Naive thymus-derived CD4-positive, alpha-beta T cell (primary cell): ENCODE measurements around the gene MYEOV. TPM values are rescaled to one million over a fixed set of nuclear protein-coding genes. Genes with fewer than 3 reads are reported as not detected.

Experiments used
- ATAC-seq: fragments of 150-1000 bp; cut with Tn5 transposase; 2 replicates; pipeline ENCODE4 v1.10.0; 2021; ENCODE audit warnings: mild to moderate bottlenecking, moderate library complexity
- CTCF ChIA-PET: fragments of 350-600 bp; sonication (Branson Sonifier 250); formaldehyde crosslinking; loops from one replicate; lab custom pipeline; 2021; ENCODE audit warnings: antibody characterized with exemption; lab: Charles Lee
- POLR2A ChIA-PET: fragments of 350-600 bp; sonication (Branson Sonifier 250); formaldehyde crosslinking; loops from one replicate; lab custom pipeline; 2021; ENCODE audit warnings: antibody characterized with exemption, inconsistent platforms; lab: Charles Lee
- DNase-seq, 9 donors: peaks; one replicate each; pipeline versions ENCODE4 v3.0.0 to v3.0.0-alpha.2; 2020 to 2022; ENCODE audit warnings: mixed read lengths in 1 of 9
- H3K27ac ChIP-seq: one replicate; pipeline ENCODE4 v1.7.0; 2013; ENCODE audit warnings: mild to moderate bottlenecking, low read depth, low read length, moderate library complexity
- H3K27me3 ChIP-seq, 2 donors: one replicate each; pipeline ENCODE4 v1.7.0; 2013; ENCODE audit warnings: low read length in 2 of 2, mild to moderate bottlenecking in 2 of 2, moderate library complexity in 2 of 2; ENCODE audit not compliant: control insufficient read depth in 2 of 2, insufficient read depth in 2 of 2
- H3K36me3 ChIP-seq, 3 experiments: 1 replicate in 2 of 3; 2 replicates in 1 of 3; pipeline ENCODE4 v1.7.0; 2013; ENCODE audit warnings: low read length in 3 of 3, mild to moderate bottlenecking in 3 of 3, moderate library complexity in 1 of 3; ENCODE audit not compliant: insufficient read depth in 3 of 3, control insufficient read depth in 2 of 3
- H3K4me1 ChIP-seq, 2 donors: one replicate each; pipeline ENCODE4 v1.7.0; 2013; ENCODE audit warnings: low read length in 2 of 2, mild to moderate bottlenecking in 2 of 2, moderate library complexity in 1 of 2; ENCODE audit not compliant: control insufficient read depth in 2 of 2, insufficient read depth in 2 of 2
- H3K4me3 ChIP-seq: 2 replicates; pipeline ENCODE4 v1.7.0; 2013; ENCODE audit warnings: mild to moderate bottlenecking, low read length
- H3K9me3 ChIP-seq, 3 experiments: 1 replicate in 2 of 3; 2 replicates in 1 of 3; pipeline ENCODE4 v1.7.0; 2013; ENCODE audit warnings: low read length in 3 of 3; ENCODE audit not compliant: control insufficient read depth in 2 of 3
- H3K27ac Mint-ChIP-seq, 9 donors: one replicate each; pipeline ENCODE4 v1.8.0; 2020 to 2022; ENCODE audit warnings: mixed read lengths in 9 of 9, mild to moderate bottlenecking in 8 of 9, moderate library complexity in 5 of 9, inconsistent platforms in 2 of 9
- H3K27me3 Mint-ChIP-seq, 5 donors: one replicate each; pipeline ENCODE4 v1.8.0; 2021 to 2022; ENCODE audit warnings: mixed read lengths in 5 of 5, mild to moderate bottlenecking in 1 of 5
- H3K36me3 Mint-ChIP-seq, 5 donors: one replicate each; pipeline ENCODE4 v1.8.0; 2020 to 2022; ENCODE audit warnings: mixed read lengths in 5 of 5, mild to moderate bottlenecking in 3 of 5, inconsistent platforms in 1 of 5
- H3K4me1 Mint-ChIP-seq, 7 donors: one replicate each; pipeline ENCODE4 v1.8.0; 2020 to 2022; ENCODE audit warnings: mixed read lengths in 7 of 7, mild to moderate bottlenecking in 3 of 7, inconsistent platforms in 1 of 7
- H3K4me3 Mint-ChIP-seq, 10 donors: one replicate each; pipeline ENCODE4 v1.8.0; 2020 to 2022; ENCODE audit warnings: mild to moderate bottlenecking in 10 of 10, mixed read lengths in 10 of 10, moderate library complexity in 6 of 10, inconsistent platforms in 2 of 10
- H3K9me3 Mint-ChIP-seq, 11 donors: one replicate each; pipeline ENCODE4 v1.8.0; 2020 to 2022; ENCODE audit warnings: mixed read lengths in 11 of 11, mild to moderate bottlenecking in 4 of 11, inconsistent platforms in 1 of 11, moderate library complexity in 1 of 11
- intact Hi-C, 2 donors: fragments of 100-400 bp; cut with micrococcal nuclease; formaldehyde crosslinking; loops; one replicate each; pipeline ENCODE4 v1.15.1; 2023
- polyA plus RNA-seq, 2 donors: library from polyadenylated mRNA; unstranded; fragments of 300-500 nt; fragmentation: Illumina TruSeq; gene quantifications; one replicate each; pipeline ENCODE4 v1.2.3, GENCODE V29; 2021
- total RNA-seq, 6 experiments: library from RNA in 5 of 6; stranded (reverse) in 5 of 6; gene quantifications; 1 replicate in 5 of 6; 2 replicates in 1 of 6; pipeline ENCODE4 v1.2.3 and lab custom pipeline; 2021 to 2026

The MYEOV gene
- total and polyA plus RNA-seq, 7 experiments from 2014 or later: 0.20 to 0.32 TPM; not detected in 5

- ATAC-seq (no peak), DNase-seq (no peak)
- no peaks in the 10 kb centered on the region for H3K9me3 ChIP-seq
- no peaks in the 10 kb centered on the region for H3K36me3 ChIP-seq
- H3K27me3 ChIP-seq: no peaks in the 10 kb centered on the region
- intact Hi-C loops: no loop called here
- peak overlapping the region in 1 of 9 donors; percentile 26 for H3K27ac Mint-ChIP-seq
- peaks cover 0 to 13% (median 3%) of the 10 kb centered on the region in 5 donors for H3K27me3 Mint-ChIP-seq
- no peak overlapping the region for H3K4me3 Mint-ChIP-seq
- H3K4me3 ChIP-seq: no peak overlapping the region
- H3K4me1 ChIP-seq: no peaks in the 10 kb centered on the region
- POLR2A ChIA-PET: no interaction called here
- CTCF ChIA-PET: no interaction called here
- no peak overlapping the region for H3K27ac ChIP-seq
- peaks cover 0 to 7% (median 1%) of the 10 kb centered on the region in 5 donors for H3K36me3 Mint-ChIP-seq
- H3K9me3 Mint-ChIP-seq: peaks cover 0 to 22% (median 9%) of the 10 kb centered on the region in 11 donors
- peaks cover 0 to 6% (median 0%) of the 10 kb centered on the region in 7 donors for H3K4me1 Mint-ChIP-seq
These were observed 35.9 kb upstream of the MYEOV start for GRCh38 chr11:69257838-69258658.

DNA sequence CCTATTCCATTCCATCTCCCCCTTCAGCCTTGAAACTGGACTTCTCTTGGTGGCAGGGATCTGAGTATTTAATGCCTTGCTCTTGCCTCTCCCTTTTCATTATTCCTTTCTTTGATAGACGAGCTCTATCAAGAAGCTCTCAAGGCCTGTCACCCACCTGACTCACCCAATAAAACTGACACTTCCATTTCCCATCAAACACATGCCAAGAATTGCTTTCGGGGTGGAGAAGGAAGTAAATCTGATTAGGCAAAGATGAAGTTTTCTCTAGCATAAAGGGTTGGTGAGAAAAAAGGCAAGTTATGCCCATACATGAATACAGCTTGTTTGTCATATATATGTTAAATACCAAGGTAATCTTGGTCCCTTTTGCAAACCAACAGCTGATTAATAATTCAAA, 34.9 kb upstream of the MYEOV start:
- intact Hi-C loops: no loop called here
- H3K36me3 ChIP-seq: no peaks in the 10 kb centered on the region
- H3K27ac Mint-ChIP-seq: no peak overlapping the region
- ATAC-seq: no peak
- ChIA-PET CTCF (no interaction called here), POLR2A (no interaction called here)
- H3K27me3 Mint-ChIP-seq: peaks cover 0 to 14% (median 3%) of the 10 kb centered on the region in 5 donors
- peaks cover 0 to 7% (median 3%) of the 10 kb centered on the region in 5 donors for H3K36me3 Mint-ChIP-seq
- peaks cover 0 to 6% (median 0%) of the 10 kb centered on the region in 7 donors for H3K4me1 Mint-ChIP-seq
- no peak for DNase-seq
- H3K9me3 Mint-ChIP-seq: peaks cover 0 to 24% (median 6%) of the 10 kb centered on the region in 11 donors
- H3K4me3 ChIP-seq: no peak overlapping the region
- H3K4me1 ChIP-seq: no peaks in the 10 kb centered on the region
- H3K27ac ChIP-seq: no peak overlapping the region
- H3K9me3 ChIP-seq: no peaks in the 10 kb centered on the region
- no peaks in the 10 kb centered on the region for H3K27me3 ChIP-seq
- H3K4me3 Mint-ChIP-seq: no peak overlapping the region

DNA sequence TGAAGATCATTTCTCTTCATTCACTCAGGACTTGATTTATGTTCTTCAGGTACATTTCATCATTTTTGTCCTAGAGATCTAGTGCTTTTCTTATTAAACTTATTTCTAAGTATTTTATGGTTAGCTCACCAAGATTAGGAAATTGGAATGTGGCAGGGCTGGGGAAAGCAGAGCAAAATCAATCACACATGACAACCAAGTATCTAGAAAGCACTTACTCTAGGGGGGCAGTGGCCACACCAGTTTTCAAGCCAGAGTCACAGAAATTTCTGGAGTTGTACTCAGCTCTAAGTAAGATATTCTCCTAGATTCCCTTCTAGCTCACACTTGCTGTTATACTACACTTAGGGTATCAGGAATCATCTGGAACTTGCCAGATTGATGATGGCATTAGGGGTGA, 33.3 kb upstream of the MYEOV start:
- H3K27me3 Mint-ChIP-seq: peaks cover 0 to 6% (median 3%) of the 10 kb centered on the region in 5 donors
- ATAC-seq (no peak), DNase-seq (no peak)
- intact Hi-C loops: no loop called here
- no peak overlapping the region for H3K4me3 ChIP-seq
- H3K27ac Mint-ChIP-seq: no peak overlapping the region
- peaks cover 0 to 17% (median 5%) of the 10 kb centered on the region in 11 donors for H3K9me3 Mint-ChIP-seq
- no peak overlapping the region for H3K4me3 Mint-ChIP-seq
- peaks cover 0 to 6% (median 0%) of the 10 kb centered on the region in 7 donors for H3K4me1 Mint-ChIP-seq
- H3K36me3 Mint-ChIP-seq: peaks cover 0 to 6% (median 3%) of the 10 kb centered on the region in 5 donors
- CTCF ChIA-PET: no interaction called here
- no peaks in the 10 kb centered on the region for H3K36me3 ChIP-seq
- no peak overlapping the region for H3K27ac ChIP-seq
- H3K9me3 ChIP-seq: no peaks in the 10 kb centered on the region
- POLR2A ChIA-PET: interaction anchor here (0.8 kb wide), 1 partner anchor 8 kb away, joined by 3 read pairs; no protein-coding TSS in a partner anchor
- H3K27me3 ChIP-seq: no peaks in the 10 kb centered on the region
- no peaks in the 10 kb centered on the region for H3K4me1 ChIP-seq

DNA sequence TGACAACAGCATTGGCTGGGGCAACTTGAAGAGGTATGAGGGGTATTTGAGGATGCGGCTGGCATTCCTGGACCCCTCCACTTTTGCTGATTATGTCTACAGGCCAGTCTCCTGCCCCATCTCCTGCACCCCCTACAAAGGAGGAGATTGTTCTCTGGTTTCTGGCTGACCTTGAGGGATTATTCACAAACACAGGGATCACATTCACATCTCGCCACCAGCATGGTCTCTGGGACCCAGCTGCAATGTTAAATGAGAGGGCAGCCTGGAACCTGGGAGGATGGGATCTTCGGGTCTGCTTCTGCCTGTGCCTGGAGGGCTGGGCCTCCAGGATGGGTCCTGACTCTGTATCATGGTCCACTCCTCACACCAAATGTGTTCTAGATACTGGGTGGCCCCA, 32.8 kb upstream of the MYEOV start:
- peaks cover 0 to 6% (median 3%) of the 10 kb centered on the region in 5 donors for H3K27me3 Mint-ChIP-seq
- H3K4me3 ChIP-seq: no peak overlapping the region
- intact Hi-C loops: no loop called here
- H3K27ac Mint-ChIP-seq: peak overlapping the region in 1 of 9 donors; percentile 59
- no peak overlapping the region for H3K4me3 Mint-ChIP-seq
- H3K9me3 ChIP-seq: no peaks in the 10 kb centered on the region
- no peaks in the 10 kb centered on the region for H3K4me1 ChIP-seq
- no peaks in the 10 kb centered on the region for H3K36me3 ChIP-seq
- no peaks in the 10 kb centered on the region for H3K27me3 ChIP-seq
- H3K9me3 Mint-ChIP-seq: peaks cover 0 to 12% (median 2%) of the 10 kb centered on the region in 11 donors
- POLR2A ChIA-PET: interaction anchor here (0.8 kb wide), 1 partner anchor 8 kb away, joined by 3 read pairs; no protein-coding TSS in a partner anchor
- DNase-seq: no peak
- CTCF ChIA-PET: no interaction called here
- peaks cover 0 to 1% (median under 1%) of the 10 kb centered on the region in 5 donors for H3K36me3 Mint-ChIP-seq
- no peak overlapping the region for H3K27ac ChIP-seq
- no peak for ATAC-seq
- H3K4me1 Mint-ChIP-seq: peaks cover 0 to 6% (median 0%) of the 10 kb centered on the region in 7 donors

DNA sequence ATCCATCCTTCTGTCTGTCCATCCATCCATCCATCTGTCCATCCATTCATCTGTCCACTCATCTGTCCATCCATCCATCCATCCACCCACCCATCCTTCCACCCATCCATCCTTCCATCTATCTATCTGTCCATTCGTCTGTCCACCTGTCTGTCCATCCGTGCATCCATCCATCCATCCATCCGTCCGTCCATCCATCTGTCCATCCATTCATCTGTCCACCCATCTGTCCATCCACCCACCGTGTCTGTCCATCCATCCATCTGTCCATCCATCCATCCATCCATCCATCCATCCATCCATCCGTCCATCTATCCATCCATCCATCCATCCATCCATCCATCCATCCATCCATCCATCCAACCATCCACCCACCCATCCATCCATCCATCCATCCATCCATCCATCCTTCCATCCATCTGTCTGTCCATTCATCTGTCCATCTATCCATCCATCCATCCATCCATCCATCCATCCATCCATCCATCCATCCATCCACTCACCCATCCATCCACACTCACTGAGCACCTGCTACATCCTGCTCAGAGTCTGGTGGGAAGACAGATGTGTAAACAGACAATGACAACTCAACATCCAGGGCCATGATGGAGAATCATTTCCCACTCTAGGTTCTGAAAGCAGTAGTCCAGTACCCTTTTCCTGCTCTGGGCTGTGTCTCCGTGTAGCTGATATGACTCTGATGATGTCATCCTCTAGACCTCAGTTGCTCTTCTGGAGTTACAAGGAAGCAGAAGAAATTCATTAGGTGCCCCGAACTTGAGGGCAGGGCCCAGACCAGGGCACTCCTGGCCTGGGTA, 30.8 kb upstream of the MYEOV start:
- DNase-seq (no peak), ATAC-seq (no peak)
- H3K27ac ChIP-seq: no peak overlapping the region
- H3K4me1 ChIP-seq: no peaks in the 10 kb centered on the region
- CTCF ChIA-PET: no interaction called here
- peaks cover 0 to 6% (median 3%) of the 10 kb centered on the region in 5 donors for H3K27me3 Mint-ChIP-seq
- H3K4me1 Mint-ChIP-seq: peaks cover 0 to 6% (median 0%) of the 10 kb centered on the region in 7 donors
- no peaks in the 10 kb centered on the region for H3K36me3 ChIP-seq
- peak overlapping the region in 1 of 9 donors; percentile 7 for H3K27ac Mint-ChIP-seq
- POLR2A ChIA-PET: no interaction called here
- H3K36me3 Mint-ChIP-seq: peaks cover 0 to 1% (median 0%) of the 10 kb centered on the region in 5 donors
- H3K9me3 Mint-ChIP-seq: peaks cover 0 to 8% (median 0%) of the 10 kb centered on the region in 11 donors
- intact Hi-C loops: no loop called here
- no peak overlapping the region for H3K4me3 ChIP-seq
- H3K27me3 ChIP-seq: no peaks in the 10 kb centered on the region
- no peak overlapping the region for H3K4me3 Mint-ChIP-seq
- H3K9me3 ChIP-seq: no peaks in the 10 kb centered on the region

GRCh38 chr11:69263736-69264052, 30.3 kb upstream of the MYEOV start:
- Histone ChIP-seq H3K36me3 (no peaks in the 10 kb centered on the region), H3K27me3 (no peaks in the 10 kb centered on the region), H3K4me1 (no peaks in the 10 kb centered on the region), H3K4me3 (no peak overlapping the region), H3K27ac (no peak overlapping the region), H3K9me3 (no peaks in the 10 kb centered on the region)
- Mint-ChIP-seq H3K27ac (no peak overlapping the region), H3K27me3 (peaks cover 0 to 6% (median 2%) of the 10 kb centered on the region in 5 donors), H3K4me3 (no peak overlapping the region), H3K36me3 (peaks cover 0 to 1% (median 0%) of the 10 kb centered on the region in 5 donors), H3K4me1 (peaks cover 0 to 6% (median 0%) of the 10 kb centered on the region in 7 donors), H3K9me3 (peaks cover 0 to 8% (median 0%) of the 10 kb centered on the region in 11 donors)
- intact Hi-C loops: no loop called here
- ATAC-seq (no peak), DNase-seq (no peak)
- CTCF ChIA-PET: no interaction called here
- POLR2A ChIA-PET: no interaction called here
